HepG2 (cell line): ENCODE results near the gene CCDC8. TPM values are rescaled to one million over a fixed set of nuclear protein-coding genes. Genes with fewer than 3 reads are reported as not detected.

Experiments
- ATAC-seq: fragments of 200-7000 bp; cut with Tn5 transposase; 3 replicates; pipeline ENCODE4 v1.9.1; 2020; ENCODE audit warnings: mild to moderate bottlenecking, moderate library complexity
- BruUV-seq: library from RNA; stranded (reverse); fragments of 400-500 nt; replicated peaks from 2 replicates; lab custom pipeline; 2021; lab: Mats Ljungman, UMichigan
- CTCF ChIA-PET: fragments of 300-600 bp; formaldehyde crosslinking; extraction: SDS; loops from one replicate; lab custom pipeline; 2021; ENCODE audit warnings: low total read pairs, inconsistent platforms, low intra/inter-chr PET ratio; lab: Yijun Ruan, JAX
- POLR2A ChIA-PET: fragments of 350-600 bp; sonication (Branson Sonifier 250); formaldehyde crosslinking; loops from one replicate; lab custom pipeline; 2020; ENCODE audit warnings: antibody characterized with exemption, inconsistent platforms; lab: Yijun Ruan, JAX
- DNase-seq: peaks from one replicate; pipeline ENCODE4 v3.0.0-alpha.2; 2015; ENCODE audit warnings: low spot score
- FAIRE-seq: peaks from 3 replicates; lab custom pipeline; 2011; peaks lifted over from hg19 to GRCh38; lab: Jason Lieb, UNC
- H2AFZ ChIP-seq: one replicate; pipeline ENCODE4 v1.6.1; 2011; ENCODE audit warnings: low read length, inconsistent platforms
- H3K27ac ChIP-seq: fragments of 300-600 bp; 3 replicates; pipeline ENCODE4 v1.8.0; 2011; ENCODE audit warnings: mixed run types, mild to moderate bottlenecking, mixed read lengths, low read length, inconsistent platforms; ENCODE audit not compliant: insufficient read depth; ENCODE audit errors: extremely low read length
- H3K27me3 ChIP-seq, 2 experiments: fragments of 200-600 bp in 1 of 2; 2 replicates in 1 of 2; 3 replicates in 1 of 2; pipeline versions ENCODE4 v1.6.0 to v1.8.0; 2011; ENCODE audit warnings: low read length in 2 of 2, mild to moderate bottlenecking in 2 of 2, moderate library complexity in 2 of 2, inconsistent platforms in 1 of 2; ENCODE audit not compliant: insufficient read depth in 2 of 2, control insufficient read depth in 1 of 2
- H3K36me3 ChIP-seq, 2 experiments: fragments of 200-600 bp in 1 of 2; replicated peaks in 1 of 2; 2 replicates in 1 of 2; 3 replicates in 1 of 2; pipeline versions ENCODE4 v1.5.1 to v1.8.0; 2011; ENCODE audit warnings: low read length in 2 of 2, inconsistent platforms in 1 of 2; ENCODE audit not compliant: insufficient read depth in 2 of 2, control insufficient read depth in 1 of 2
- H3K4me1 ChIP-seq: 2 replicates; pipeline ENCODE4 v1.5.1; 2012; ENCODE audit warnings: low read length, inconsistent platforms; ENCODE audit not compliant: insufficient read depth
- H3K4me2 ChIP-seq: 2 replicates; pipeline ENCODE4 v1.6.0; 2011; ENCODE audit warnings: low read depth, low read length, inconsistent platforms
- H3K4me3 ChIP-seq, 3 experiments: fragments of 200-600 bp in 1 of 3; sonication (generic), shearing (Covaris generic) in 1 of 3; replicated peaks in 1 of 3; 2 replicates each; pipeline ENCODE4 v1.5.1; 2011 to 2016; ENCODE audit warnings: low read length in 3 of 3, inconsistent platforms in 2 of 3, low read depth in 2 of 3, mild to moderate bottlenecking in 2 of 3, control low read depth in 1 of 3, mixed read lengths in 1 of 3; ENCODE audit not compliant: insufficient read depth in 1 of 3
- H3K79me2 ChIP-seq: one replicate; pipeline ENCODE4 v1.6.1; 2011; ENCODE audit warnings: low read length, inconsistent platforms; ENCODE audit not compliant: insufficient read depth
- H3K9ac ChIP-seq: 2 replicates; pipeline ENCODE4 v1.6.0; 2011; ENCODE audit warnings: mild to moderate bottlenecking, low read depth, low read length, inconsistent platforms; ENCODE audit not compliant: insufficient read depth
- H3K9me3 ChIP-seq: 2 replicates; pipeline ENCODE4 v1.5.1; 2012; ENCODE audit warnings: mild to moderate bottlenecking, low read length
- H4K20me1 ChIP-seq: 2 replicates; pipeline ENCODE4 v1.6.0; 2011; ENCODE audit warnings: inconsistent platforms, mild to moderate bottlenecking, low read length, moderate library complexity; ENCODE audit not compliant: insufficient read depth
- DDIT3 ChIP-seq: sonication (generic); formaldehyde crosslinking; IDR thresholded peaks from 2 replicates; pipeline ENCODE4 v1.4.0; 2020; ENCODE audit warnings: mild to moderate bottlenecking, missing genetic modification reagents
- FIP1L1 ChIP-seq: fragments of 200-400 bp; formaldehyde crosslinking; IDR thresholded peaks from 2 replicates; pipeline ENCODE4 v1.6.1; 2018; ENCODE audit warnings: low read depth, mild to moderate bottlenecking, low read length, moderate library complexity, borderline replicate concordance; ENCODE audit not compliant: insufficient read depth
- HNRNPH1 ChIP-seq: fragments of 200-400 bp; formaldehyde crosslinking; optimal IDR thresholded peaks from 2 replicates; pipeline ENCODE3; 2017; ENCODE audit warnings: mild to moderate bottlenecking, low read depth, low read length
- NCOA1 ChIP-seq: sonication (generic); formaldehyde crosslinking; IDR thresholded peaks from 2 replicates; pipeline ENCODE4 v1.9.0; 2021; ENCODE audit warnings: missing genetic modification reagents
- NFRKB ChIP-seq: fragments of 450-650 bp; IDR thresholded peaks from 2 replicates; pipeline ENCODE4 v1.6.1; 2017
- NKX3-1 ChIP-seq: sonication (generic); formaldehyde crosslinking; IDR thresholded peaks from 2 replicates; pipeline ENCODE4 v1.5.0; 2020; ENCODE audit warnings: missing genetic modification reagents
- POLR2G ChIP-seq: fragments of 200-400 bp; formaldehyde crosslinking; IDR thresholded peaks from 2 replicates; pipeline ENCODE4 v1.6.1; 2018; ENCODE audit warnings: mild to moderate bottlenecking, low read depth, low read length, moderate library complexity
- SP5 ChIP-seq: IDR thresholded peaks from 2 replicates; pipeline ENCODE4 v1.6.1; 2016; ENCODE audit warnings: low read depth, borderline replicate concordance
- ZMAT5 ChIP-seq: sonication (generic); formaldehyde crosslinking; IDR thresholded peaks from 2 replicates; pipeline ENCODE4 v1.5.0; 2020; ENCODE audit warnings: mild to moderate bottlenecking, low read depth, missing genetic modification reagents, borderline replicate concordance
- ZNF121 ChIP-seq: sonication (generic); formaldehyde crosslinking; IDR thresholded peaks from 2 replicates; pipeline ENCODE4 v1.5.0; 2020; ENCODE audit warnings: mild to moderate bottlenecking, missing genetic modification reagents
- ZNF354B ChIP-seq: sonication (generic); formaldehyde crosslinking; IDR thresholded peaks from 2 replicates; pipeline ENCODE4 v1.8.0; 2022; ENCODE audit warnings: mild to moderate bottlenecking, missing genetic modification reagents
- ZNF367 ChIP-seq: sonication (generic); formaldehyde crosslinking; IDR thresholded peaks from 2 replicates; pipeline ENCODE4 v1.4.0; 2020; ENCODE audit warnings: missing genetic modification reagents, borderline replicate concordance
- ZNF598 ChIP-seq: sonication (generic); formaldehyde crosslinking; IDR thresholded peaks from 2 replicates; pipeline ENCODE4 v1.5.1; 2020; ENCODE audit warnings: mild to moderate bottlenecking, missing genetic modification reagents, borderline replicate concordance
- ZSCAN22 ChIP-seq: sonication (generic); formaldehyde crosslinking; IDR thresholded peaks from 2 replicates; pipeline ENCODE4 v1.4.0; 2020; ENCODE audit warnings: mild to moderate bottlenecking, missing genetic modification reagents
- WGBS: methylation state at CpG from one replicate; pipeline ENCODE4 v1.1.6; 2017; ENCODE audit warnings: low lambda C conversion rate; 5-methylcytosine and 5-hydroxymethylcytosine counted together
- in situ Hi-C: cut with HindIII; loops from 2 replicates; pipeline ENCODE4 v1.10.0; 2017; ENCODE audit warnings: low pct_unique_long_range_greater_than_20kb; ENCODE audit not compliant: extremely low pct_ligation_motif_present
- intact Hi-C: fragments of 100-400 bp; cut with micrococcal nuclease; formaldehyde crosslinking; loops from one replicate; pipeline ENCODE4 v1.10.0; 2022; ENCODE audit not compliant: unreplicated experiment
- polyA plus RNA-seq, 8 experiments: library from polyadenylated mRNA; depleted of rRNA in 3 of 8; stranded (reverse) in 7 of 8; unstranded in 1 of 8; fragments of >200 nt; fragmentation: Illumina TruSeq in 4 of 8; extraction: Trizol in 4 of 8; gene quantifications; 2 replicates each; pipeline versions ENCODE4 v1.2.1 to v1.2.3, GENCODE V29; 2011 to 2016; ENCODE audit warnings: low read depth in 4 of 8, missing spikeins in 1 of 8, mixed read lengths in 1 of 8; ENCODE audit not compliant: insufficient read depth in 1 of 8
- total RNA-seq, 5 experiments: library from RNA; depleted of rRNA; stranded (reverse); fragments of >200 nt; fragmentation: Illumina TruSeq; extraction: Trizol; gene quantifications; 2 replicates each; pipeline ENCODE4 v1.2.3, GENCODE V29; 2016; ENCODE audit warnings: low read depth in 1 of 5
- TF ChIP-seq, protein P1 (sequence below): sonication (generic); formaldehyde crosslinking; conservative IDR thresholded peaks from 2 replicates; pipeline ENCODE4 v1.4.0; 2020; ENCODE audit warnings: missing genetic modification reagents
- TF ChIP-seq, protein P2 (sequence below): sonication (generic); formaldehyde crosslinking; IDR thresholded peaks from 2 replicates; pipeline ENCODE4 v1.5.1; 2020; ENCODE audit warnings: missing genetic modification reagents, mild to moderate bottlenecking, borderline replicate concordance

CCDC8 gene
- total and polyA plus RNA-seq, 2 of the 13 experiments (the other 11 are each of a cell fraction or from before 2014, with no cell fraction given), result 0.04 TPM; not detected in 1

DNA sequence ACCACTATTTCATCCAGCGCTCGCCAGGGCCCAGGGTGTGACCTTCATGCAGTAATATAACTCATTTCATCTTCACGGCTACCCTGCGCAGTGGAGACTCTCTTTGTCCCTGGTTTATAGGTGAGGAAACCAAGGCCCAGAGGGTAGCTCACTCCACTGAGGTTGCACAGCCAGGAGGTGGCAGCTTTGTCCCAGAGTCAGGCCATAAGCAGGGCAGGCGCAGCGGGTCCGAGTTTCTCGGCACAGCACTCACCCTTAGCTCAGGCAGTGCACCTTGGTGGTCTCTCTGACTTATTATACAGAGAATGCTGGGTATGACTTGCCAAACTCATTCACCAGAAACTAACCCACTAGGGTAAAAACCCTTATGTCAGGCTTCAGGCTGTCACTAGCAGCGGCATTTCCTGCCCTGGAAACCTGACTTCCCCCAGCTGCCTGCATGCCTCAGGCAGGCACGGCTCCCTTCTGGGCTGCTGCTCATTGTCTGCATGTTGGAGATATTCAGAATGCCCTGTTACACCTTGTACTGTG lies 41.9 kb downstream of the CCDC8 start (continued):
- TF ChIP-seq ZSCAN22, result no peak
- TF ChIP-seq FIP1L1, result no peak
- no peak for TF ChIP-seq NFRKB
- no peak for TF ChIP-seq ZNF598 (CRISPR knock-in tag)
- TF ChIP-seq ZNF121, result no peak
- no peak for TF ChIP-seq DDIT3 (CRISPR knock-in tag)
- TF ChIP-seq SP5 (CRISPR knock-in tag), result no peak

DNA sequence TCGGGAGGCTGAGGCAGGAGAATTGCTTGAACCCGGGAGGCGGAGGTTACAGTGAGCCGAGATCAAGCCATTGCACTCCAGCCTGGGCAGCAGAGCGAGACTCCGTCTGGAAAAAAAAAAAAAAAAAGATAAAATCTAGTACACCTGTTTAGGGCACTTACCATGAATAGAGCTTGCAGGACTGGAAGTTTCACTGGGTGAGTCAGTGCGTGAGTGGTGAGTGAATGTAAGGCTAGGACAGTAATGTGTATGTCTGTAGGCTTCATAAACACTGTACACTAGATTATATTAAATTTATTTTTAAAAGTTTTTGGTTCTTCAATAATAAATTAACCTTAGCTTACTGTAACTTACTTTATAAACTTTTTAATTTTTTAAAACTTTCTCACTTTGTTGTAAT lies 43.5 kb downstream of the CCDC8 start:
- Histone ChIP-seq H3K27ac (no peak overlapping the region), H3K4me3 (no peak overlapping the region), H3K9ac (no peak overlapping the region), H3K36me3 (peaks cover 10 to 36% of the 10 kb centered on the region in 2 experiments; a peak in 4 of 5 replicates), H4K20me1 (no peaks in the 10 kb centered on the region), H3K27me3 (no peaks in the 10 kb centered on the region), H3K9me3 (no peaks in the 10 kb centered on the region), H3K4me2 (no peak overlapping the region), H3K79me2 (no peaks in the 10 kb centered on the region), H2AFZ (no peak overlapping the region), H3K4me1 (no peaks in the 10 kb centered on the region)
- FAIRE-seq (no peak), ATAC-seq (no peak), DNase-seq (no peak)
- ChIA-PET CTCF (no interaction called here), POLR2A (no interaction called here)
- WGBS, result 96% methylated on average over 7 of the region's 7 CpGs
- no TSS peak for BruUV-seq
- TF ChIP-seq ZNF367 (no peak), NKX3-1 (no peak), POLR2G (no peak), NCOA1 (CRISPR knock-in tag) (no peak), ZNF354B (no peak), HNRNPH1 (no peak), ZMAT5 (no peak)
- TF ChIP-seq, protein P1, sequence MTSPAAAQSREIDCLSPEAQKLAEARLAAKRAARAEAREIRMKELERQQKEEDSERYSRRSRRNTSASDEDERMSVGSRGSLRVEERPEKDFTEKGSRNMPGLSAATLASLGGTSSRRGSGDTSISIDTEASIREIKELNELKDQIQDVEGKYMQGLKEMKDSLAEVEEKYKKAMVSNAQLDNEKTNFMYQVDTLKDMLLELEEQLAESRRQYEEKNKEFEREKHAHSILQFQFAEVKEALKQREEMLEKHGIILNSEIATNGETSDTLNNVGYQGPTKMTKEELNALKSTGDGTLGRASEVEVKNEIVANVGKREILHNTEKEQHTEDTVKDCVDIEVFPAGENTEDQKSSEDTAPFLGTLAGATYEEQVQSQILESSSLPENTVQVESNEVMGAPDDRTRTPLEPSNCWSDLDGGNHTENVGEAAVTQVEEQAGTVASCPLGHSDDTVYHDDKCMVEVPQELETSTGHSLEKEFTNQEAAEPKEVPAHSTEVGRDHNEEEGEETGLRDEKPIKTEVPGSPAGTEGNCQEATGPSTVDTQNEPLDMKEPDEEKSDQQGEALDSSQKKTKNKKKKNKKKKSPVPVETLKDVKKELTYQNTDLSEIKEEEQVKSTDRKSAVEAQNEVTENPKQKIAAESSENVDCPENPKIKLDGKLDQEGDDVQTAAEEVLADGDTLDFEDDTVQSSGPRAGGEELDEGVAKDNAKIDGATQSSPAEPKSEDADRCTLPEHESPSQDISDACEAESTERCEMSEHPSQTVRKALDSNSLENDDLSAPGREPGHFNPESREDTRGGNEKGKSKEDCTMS (CRISPR knock-in tag), result no peak
- TF ChIP-seq, protein P2, sequence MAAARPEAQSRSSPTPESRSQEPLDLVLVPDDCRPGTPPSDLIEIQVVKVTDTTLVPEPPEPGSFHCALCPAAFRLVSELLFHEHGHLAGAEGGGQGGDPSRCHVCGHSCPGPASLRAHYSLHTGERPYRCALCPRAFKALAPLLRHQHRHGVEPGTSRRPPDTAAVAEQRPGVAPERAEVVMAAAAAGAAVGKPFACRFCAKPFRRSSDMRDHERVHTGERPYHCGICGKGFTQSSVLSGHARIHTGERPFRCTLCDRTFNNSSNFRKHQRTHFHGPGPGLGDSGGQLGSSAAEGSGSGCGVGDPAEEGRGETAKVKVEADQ, result no peak
- intact Hi-C loops, result no loop called here
- in situ Hi-C loops, result no loop called here
